Measurements from ENCODE around the gene MSMP.

The MSMP gene

GRCh38 chr9:35790025-35790384 lies 35.9 kb upstream of the MSMP start:
- TF ChIP-seq CTCF (conservative IDR thresholded peaks at IDR 0.05; ENCODE audit: control insufficient read depth, insufficient read depth, low read depth, low read length): no peak
- no peak overlapping the region for H3K4me3 ChIP-seq (ENCODE audit: control insufficient read depth, low read depth, low read length)
- no peak for DNase-seq (ENCODE audit: low read depth)

- TF ChIP-seq CTCF (conservative IDR thresholded peaks at IDR 0.05; ENCODE audit: control insufficient read depth, insufficient read depth, low read depth, low read length): no peak
- no peak overlapping the region for H3K4me3 ChIP-seq (ENCODE audit: control insufficient read depth, low read depth, low read length)
- no peak for DNase-seq (ENCODE audit: low read depth)
Measured at GRCh38 chr9:35789541-35789940, 35.5 kb upstream of the MSMP start.

- no peak for TF ChIP-seq CTCF (conservative IDR thresholded peaks at IDR 0.05; ENCODE audit: control insufficient read depth, insufficient read depth, low read depth, low read length)
- no peak for DNase-seq (ENCODE audit: low read depth)
- H3K4me3 ChIP-seq (ENCODE audit: control insufficient read depth, low read depth, low read length): no peak overlapping the region
Measured at GRCh38 chr9:35783418-35783817, 29.3 kb upstream of the MSMP start.

GRCh38 chr9:35781066-35781465 lies 27.0 kb upstream of the MSMP start:
- H3K4me3 ChIP-seq (ENCODE audit: control insufficient read depth, low read depth, low read length): no peak overlapping the region
- no peak for TF ChIP-seq CTCF (conservative IDR thresholded peaks at IDR 0.05; ENCODE audit: control insufficient read depth, insufficient read depth, low read depth, low read length)
- no peak for DNase-seq (ENCODE audit: low read depth)

GRCh38 chr9:35778496-35778895 lies 24.4 kb upstream of the MSMP start:
- no peak for TF ChIP-seq CTCF (conservative IDR thresholded peaks at IDR 0.05; ENCODE audit: control insufficient read depth, insufficient read depth, low read depth, low read length)
- no peak for DNase-seq (ENCODE audit: low read depth)
- H3K4me3 ChIP-seq (ENCODE audit: control insufficient read depth, low read depth, low read length): no peak overlapping the region

- no peak for DNase-seq (ENCODE audit: low read depth)
Measured at GRCh38 chr9:35776018-35776417, 21.9 kb upstream of the MSMP start.

More at GRCh38 chr9:35776018-35776417, 21.9 kb upstream of the MSMP start:
- TF ChIP-seq CTCF (conservative IDR thresholded peaks at IDR 0.05; ENCODE audit: control insufficient read depth, insufficient read depth, low read depth, low read length): no peak
- no peak overlapping the region for H3K4me3 ChIP-seq (ENCODE audit: control insufficient read depth, low read depth, low read length)
